Measurements from ENCODE around the gene CCDC187.

The CCDC187 gene

GRCh38 chr9:136313111-136314055, 9.5 kb upstream of the CCDC187 start:
- TF ChIP-seq GATA2 (IDR thresholded peaks at IDR 0.05; ENCODE audit: low read depth, low read length) (no peak), GATA3 (IDR thresholded peaks at IDR 0.05; ENCODE audit: low read depth, low read length) (no peak)

DNA sequence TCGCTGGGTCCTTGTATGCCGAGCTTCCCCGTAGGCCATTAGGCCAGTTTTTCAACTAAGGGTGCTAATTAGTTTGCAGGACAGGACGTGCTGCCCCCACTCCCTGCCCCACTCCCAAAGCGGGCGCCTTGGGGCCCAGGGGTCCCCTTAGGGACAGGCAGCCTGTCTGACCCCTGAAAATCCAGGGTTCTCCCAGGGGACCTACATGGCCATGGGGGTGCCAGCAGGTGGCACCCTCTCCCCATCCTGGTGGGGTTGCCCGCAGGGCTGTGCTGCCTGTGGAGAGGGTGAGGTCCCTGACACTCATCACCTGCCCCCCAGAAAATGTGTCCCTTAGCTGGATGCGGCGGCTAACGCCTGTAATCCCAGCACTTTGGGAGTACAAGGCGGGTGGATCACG, 8.5 kb upstream of the CCDC187 start:
- TF ChIP-seq GATA3 (IDR thresholded peaks at IDR 0.05; ENCODE audit: low read depth, low read length) (no peak), GATA2 (IDR thresholded peaks at IDR 0.05; ENCODE audit: low read depth, low read length) (no peak)

DNA sequence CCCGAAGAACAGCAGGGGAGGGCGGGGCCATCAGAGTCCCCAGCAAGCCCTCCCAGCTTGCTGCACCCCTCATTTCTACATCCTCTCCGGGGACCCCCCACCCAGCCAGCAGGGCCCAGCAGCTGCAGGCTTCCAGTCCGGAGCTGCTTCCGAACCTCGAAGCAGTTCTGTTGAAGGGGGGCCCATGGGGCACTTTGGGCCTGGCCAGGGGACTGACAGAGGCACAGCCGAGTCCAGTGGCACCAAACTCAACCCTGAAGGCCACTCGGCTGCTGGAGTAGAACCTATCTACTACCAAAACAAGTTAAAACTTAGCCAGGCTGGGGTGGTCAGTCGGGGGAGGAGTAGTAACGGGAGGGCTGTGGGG, 8.1 kb upstream of the CCDC187 start:
- TF ChIP-seq GATA3 (IDR thresholded peaks at IDR 0.05; ENCODE audit: low read depth, low read length) (no peak), GATA2 (IDR thresholded peaks at IDR 0.05; ENCODE audit: low read depth, low read length) (no peak)

DNA sequence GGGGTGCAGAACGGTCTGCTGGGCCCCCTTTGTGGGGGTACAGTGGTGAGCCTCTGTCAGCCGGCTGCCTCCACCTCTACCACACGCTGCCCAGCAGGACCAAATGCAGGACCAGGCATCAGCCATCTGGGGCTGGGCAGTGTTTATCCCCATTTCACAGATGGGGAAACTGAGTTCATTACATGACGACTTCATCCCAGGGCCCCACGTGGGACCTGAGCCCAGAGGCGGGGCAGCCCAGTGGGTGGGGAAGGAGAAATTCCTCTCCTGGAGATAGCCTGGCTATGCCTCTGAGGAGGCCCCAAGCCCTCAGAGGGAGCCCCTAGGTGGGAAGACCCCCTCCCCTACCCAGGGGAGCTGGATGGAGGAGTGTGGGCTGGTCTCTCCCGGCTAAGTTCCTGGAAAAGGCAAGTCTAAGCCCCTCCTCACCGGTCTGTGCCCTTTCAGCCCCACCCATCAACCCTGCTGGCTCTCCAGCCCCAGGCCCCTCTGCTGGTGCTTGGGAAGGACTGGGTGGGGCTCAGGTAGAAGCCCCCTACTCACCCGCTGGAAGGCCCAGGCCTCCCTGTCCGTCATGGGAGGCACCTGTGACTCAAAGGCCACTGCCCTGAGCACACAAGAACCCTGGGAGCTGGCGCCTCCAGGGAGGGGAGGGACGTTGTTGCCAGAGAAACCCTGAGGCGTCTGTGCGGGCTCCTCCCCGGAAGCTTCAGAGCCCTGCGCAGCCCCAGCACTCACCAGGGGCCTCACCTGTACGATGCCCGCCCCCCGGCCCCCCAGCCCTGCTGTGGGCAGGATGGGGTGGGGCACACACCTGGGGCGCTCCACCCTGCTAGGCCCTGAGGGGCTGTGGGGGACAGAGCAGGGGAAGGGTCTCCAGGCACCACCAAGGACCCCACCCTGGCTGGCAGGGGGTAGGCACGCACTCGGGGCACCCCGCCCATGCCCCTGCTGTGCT, 7.4 kb upstream of the CCDC187 start:
- no peak for TF ChIP-seq GATA3 (IDR thresholded peaks at IDR 0.05; ENCODE audit: low read depth, low read length)
- no peak for TF ChIP-seq GATA2 (IDR thresholded peaks at IDR 0.05; ENCODE audit: low read depth, low read length)

- no peak for TF ChIP-seq GATA2 (IDR thresholded peaks at IDR 0.05; ENCODE audit: low read depth, low read length)
- TF ChIP-seq GATA3 (IDR thresholded peaks at IDR 0.05; ENCODE audit: low read depth, low read length): no peak
Measured at GRCh38 chr9:136310273-136311030, 6.6 kb upstream of the CCDC187 start.

DNA sequence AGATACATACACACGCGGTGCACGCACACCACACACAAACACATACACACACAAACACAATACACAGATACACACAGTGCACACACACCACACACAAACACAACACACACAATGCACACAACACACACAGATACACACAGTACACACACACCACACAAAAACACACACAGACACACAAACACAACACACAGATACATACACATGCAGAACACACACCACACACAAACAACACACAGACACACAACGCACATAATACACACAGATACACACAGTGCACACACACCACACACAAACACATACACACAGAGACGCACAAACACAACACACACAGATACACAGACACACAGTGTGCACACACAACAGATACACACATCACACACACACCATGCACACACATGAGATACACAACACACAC, 5.9 kb upstream of the CCDC187 start:
- TF ChIP-seq GATA3 (IDR thresholded peaks at IDR 0.05; ENCODE audit: low read depth, low read length): no peak
- no peak for TF ChIP-seq GATA2 (IDR thresholded peaks at IDR 0.05; ENCODE audit: low read depth, low read length)

DNA sequence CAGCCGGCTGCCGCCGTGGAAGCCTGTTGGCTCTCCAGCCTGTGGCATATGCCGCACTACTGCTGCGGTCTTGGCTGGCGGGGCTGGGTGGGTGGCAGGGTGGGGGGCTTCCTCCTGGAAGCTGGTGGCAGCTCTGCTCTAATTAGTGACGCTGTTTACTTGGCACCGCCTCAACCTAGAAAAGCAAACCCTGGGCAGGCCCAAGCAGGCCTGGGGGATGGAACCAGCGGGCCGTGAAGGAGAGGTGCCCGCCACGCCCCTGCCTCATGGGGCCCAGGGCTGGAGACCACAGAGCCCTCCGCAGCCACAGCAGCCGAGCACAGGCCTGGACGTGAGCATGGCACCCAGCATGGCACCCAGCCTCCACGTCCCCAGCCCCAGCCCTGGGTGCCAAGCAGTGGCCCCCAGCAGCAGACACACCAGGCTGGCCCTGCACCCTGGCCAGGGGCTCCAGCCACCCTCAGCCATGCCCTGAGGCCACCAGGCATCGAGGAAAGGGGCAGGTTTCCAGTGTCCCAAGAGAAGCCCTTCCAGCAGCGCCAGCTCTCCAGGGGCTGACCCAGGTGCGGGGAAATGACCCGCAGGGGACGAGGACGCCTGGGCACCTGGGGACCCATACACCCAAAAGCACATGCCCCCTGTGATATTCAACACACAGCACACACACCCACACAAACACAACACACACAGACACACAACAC, 5.4 kb upstream of the CCDC187 start:
- TF ChIP-seq GATA3 (IDR thresholded peaks at IDR 0.05; ENCODE audit: low read depth, low read length) (no peak), GATA2 (IDR thresholded peaks at IDR 0.05; ENCODE audit: low read depth, low read length) (no peak)

- no peak for TF ChIP-seq GATA3 (IDR thresholded peaks at IDR 0.05; ENCODE audit: low read depth, low read length)
- TF ChIP-seq GATA2 (IDR thresholded peaks at IDR 0.05; ENCODE audit: low read depth, low read length): no peak
Measured at GRCh38 chr9:136308702-136309053, 4.8 kb upstream of the CCDC187 start.

- TF ChIP-seq GATA2 (IDR thresholded peaks at IDR 0.05; ENCODE audit: low read depth, low read length): no peak
- no peak for TF ChIP-seq GATA3 (IDR thresholded peaks at IDR 0.05; ENCODE audit: low read depth, low read length)
Measured at GRCh38 chr9:136308006-136308701, 4.3 kb upstream of the CCDC187 start.

DNA sequence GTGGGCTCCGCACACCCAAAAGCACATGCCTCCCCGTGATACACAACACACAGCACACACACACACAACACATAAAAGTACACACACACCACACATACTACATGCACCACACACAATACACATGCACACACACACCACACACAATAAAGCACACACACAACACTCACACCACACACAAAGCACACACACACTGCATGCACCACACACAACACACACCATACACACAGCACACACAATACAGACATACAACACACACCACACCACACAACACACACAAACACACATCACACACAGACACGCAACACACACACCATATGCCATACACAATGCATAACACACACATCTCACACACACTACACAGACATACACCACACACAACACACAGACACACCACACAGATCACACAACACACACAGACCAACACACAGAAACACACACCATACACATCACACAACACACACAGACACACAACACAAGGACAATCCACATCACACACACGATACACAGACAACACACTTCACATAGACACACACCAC, 3.4 kb upstream of the CCDC187 start:
- TF ChIP-seq GATA3 (IDR thresholded peaks at IDR 0.05; ENCODE audit: low read depth, low read length) (no peak), GATA2 (IDR thresholded peaks at IDR 0.05; ENCODE audit: low read depth, low read length) (no peak)

- no peak for TF ChIP-seq GATA3 (IDR thresholded peaks at IDR 0.05; ENCODE audit: low read depth, low read length)
- TF ChIP-seq GATA2 (IDR thresholded peaks at IDR 0.05; ENCODE audit: low read depth, low read length): peak; percentile 73
Measured at GRCh38 chr9:136306211-136307208, 2.6 kb upstream of the CCDC187 start.
